Measurements from ENCODE around the gene FGF22.
"Not testable (repeated sequence)": the region's sequence is repeated elsewhere in the genome, so short reads cannot be mapped to it uniquely, and the experiment has no call there.

FGF22 gene

DNA sequence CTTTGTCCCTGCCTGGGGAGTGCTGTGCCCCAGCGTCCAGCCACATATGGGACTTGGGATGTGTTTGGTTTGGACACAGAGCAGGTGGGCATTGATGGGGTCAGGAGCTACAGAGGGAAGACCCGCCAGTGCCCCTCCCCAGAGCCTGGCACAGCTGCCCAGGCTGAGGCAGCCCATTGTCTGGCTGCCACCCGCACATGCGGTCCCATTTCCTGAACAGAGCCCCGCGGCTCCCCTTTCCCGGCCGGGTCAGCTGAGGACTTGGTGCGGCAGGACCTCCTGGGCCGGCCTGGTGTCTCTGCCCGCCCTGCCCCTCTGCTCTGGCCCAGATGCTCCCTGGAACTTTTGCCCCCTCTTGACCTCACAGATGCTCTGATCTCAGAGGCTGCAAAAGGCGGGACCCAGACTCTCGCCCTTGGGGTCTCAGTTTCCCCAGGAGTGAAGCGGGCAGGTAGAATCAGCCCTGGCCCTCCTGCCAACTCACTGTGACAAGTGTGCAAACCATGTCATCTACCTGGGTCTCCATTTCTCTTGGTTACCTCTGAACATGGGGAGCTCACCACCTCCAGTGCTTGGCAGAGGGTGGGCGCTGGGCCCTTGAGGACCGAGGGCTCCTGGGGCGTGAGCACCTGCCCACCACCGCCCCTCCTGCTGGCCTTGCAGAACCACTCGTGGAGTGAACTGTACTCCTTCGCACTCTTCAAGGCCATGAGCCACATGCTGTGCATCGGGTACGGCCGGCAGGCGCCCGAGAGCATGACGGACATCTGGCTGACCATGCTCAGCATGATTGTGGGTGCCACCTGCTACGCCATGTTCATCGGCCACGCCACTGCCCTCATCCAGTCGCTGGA lies 32.2 kb upstream of the FGF22 start:
- DNase-seq: no peak

DNA sequence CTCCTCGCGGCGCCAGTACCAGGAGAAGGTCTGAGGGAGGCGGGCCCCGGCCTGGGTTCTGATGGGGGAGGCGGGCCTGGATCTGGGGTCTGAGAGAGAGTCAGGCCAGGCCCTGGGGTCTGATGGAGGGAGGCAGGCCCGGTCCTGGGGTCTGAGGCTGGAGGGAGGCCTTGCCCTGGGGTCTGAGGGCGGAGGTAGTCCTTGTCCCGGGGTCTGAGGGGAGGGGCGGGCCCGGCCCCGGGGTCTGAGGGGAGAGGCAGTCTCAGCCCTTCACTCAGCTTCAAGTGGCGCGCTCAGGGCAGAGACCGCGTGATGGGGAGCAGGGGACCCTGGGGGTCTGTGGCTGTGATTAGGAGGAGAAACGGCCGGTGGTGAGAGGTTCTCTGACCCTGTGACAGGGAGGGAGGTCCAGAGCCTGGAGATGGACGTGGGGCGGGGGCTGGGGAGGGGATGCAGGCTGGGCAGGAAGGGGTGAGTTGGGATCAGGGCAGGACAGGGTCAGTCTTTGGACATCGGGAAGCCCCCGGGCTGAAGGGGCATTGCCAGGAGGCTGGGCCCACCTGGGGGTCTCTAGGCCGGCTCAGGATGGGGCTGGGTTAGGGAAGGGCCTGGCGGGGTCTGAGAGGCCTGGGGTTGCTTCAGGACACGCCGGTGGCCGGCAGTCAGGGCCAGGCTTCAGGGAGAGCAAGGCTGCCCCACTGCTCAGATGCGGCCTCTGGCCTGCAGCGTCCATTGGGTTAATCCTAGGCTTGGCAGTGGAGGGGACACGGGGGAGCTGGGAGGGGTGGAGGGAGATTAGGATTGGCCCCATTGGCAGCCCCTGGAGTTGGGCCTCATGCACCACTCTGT lies 31.3 kb upstream of the FGF22 start:
- DNase-seq: no peak

- DNase-seq: no peak
Observed at GRCh38 chr19:609004-609346, 30.7 kb upstream of the FGF22 start.

GRCh38 chr19:610071-610800 lies 29.4 kb upstream of the FGF22 start:
- DNase-seq: no peak

GRCh38 chr19:610801-611480 lies 28.7 kb upstream of the FGF22 start:
- peak; percentile 88 for DNase-seq

DNA sequence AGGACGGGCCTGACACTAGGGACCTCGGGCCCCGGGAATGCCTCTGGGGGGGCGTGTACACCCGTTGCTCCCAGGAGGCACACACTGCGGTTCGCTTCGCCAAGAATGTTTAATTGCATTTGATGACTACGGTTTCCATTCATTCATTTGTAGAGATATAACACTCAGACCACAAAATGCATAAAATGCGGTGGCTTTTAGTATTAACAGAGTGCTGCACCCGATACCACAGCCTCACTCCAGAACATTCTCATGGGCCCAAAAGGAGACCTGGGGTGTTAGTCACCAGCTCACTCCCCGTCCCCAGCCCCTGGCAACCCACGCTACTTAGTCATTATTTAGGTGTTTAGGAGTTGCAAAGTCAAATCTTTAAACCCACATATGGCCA lies 28.2 kb upstream of the FGF22 start:
- DNase-seq: peak; percentile 98

DNA sequence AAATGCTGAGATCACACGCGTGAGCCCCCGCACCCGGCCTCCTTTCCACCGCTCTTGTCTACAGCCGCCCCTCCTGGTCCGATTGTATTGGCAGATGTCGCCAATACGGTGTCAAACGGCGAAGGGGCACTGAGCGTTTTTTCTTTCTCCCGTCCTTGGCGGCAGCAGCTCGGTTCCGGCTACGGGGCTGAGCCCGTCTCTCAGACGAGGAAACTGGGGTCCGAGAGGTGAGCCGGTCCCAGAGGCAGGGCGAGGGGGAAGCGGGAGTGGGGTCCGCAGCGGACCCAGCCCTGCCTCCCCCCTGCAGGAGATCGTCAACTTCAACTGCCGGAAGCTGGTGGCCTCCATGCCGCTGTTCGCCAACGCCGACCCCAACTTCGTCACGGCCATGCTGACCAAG lies 26.7 kb upstream of the FGF22 start:
- no peak for DNase-seq

GRCh38 chr19:613732-614567 lies 25.7 kb upstream of the FGF22 start:
- DNase-seq: no peak

DNA sequence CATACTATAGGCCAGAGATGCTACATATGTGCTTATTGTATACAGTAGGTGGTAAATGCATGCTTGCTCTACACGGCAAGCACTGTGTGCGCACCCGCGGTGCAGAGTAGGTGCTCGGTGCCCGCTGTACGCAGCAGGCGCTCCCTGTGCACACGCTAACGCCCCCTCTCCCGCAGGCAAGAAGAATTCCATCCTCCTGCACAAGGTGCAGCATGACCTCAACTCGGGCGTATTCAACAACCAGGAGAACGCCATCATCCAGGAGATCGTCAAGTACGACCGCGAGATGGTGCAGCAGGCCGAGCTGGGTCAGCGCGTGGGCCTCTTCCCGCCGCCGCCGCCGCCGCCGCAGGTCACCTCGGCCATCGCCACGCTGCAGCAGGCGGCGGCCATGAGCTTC lies 24.1 kb upstream of the FGF22 start:
- no peak for DNase-seq

DNA sequence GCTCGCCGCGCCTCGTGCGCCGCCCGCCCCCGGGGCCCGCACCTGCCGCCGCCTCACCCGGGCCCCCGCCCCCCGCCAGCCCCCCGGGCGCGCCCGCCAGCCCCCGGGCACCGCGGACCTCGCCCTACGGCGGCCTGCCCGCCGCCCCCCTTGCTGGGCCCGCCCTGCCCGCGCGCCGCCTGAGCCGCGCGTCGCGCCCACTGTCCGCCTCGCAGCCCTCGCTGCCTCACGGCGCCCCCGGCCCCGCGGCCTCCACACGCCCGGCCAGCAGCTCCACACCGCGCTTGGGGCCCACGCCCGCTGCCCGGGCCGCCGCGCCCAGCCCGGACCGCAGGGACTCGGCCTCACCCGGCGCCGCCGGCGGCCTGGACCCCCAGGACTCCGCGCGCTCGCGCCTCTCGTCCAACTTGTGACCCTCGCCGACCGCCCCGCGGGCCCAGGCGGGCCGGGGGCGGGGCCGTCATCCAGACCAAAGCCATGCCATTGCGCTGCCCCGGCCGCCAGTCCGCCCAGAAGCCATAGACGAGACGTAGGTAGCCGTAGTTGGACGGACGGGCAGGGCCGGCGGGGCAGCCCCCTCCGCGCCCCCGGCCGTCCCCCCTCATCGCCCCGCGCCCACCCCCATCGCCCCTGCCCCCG lies 23.5 kb upstream of the FGF22 start:
- DNase-seq: no peak

GRCh38 chr19:616747-617526 lies 22.7 kb upstream of the FGF22 start:
- DNase-seq: no peak

DNA sequence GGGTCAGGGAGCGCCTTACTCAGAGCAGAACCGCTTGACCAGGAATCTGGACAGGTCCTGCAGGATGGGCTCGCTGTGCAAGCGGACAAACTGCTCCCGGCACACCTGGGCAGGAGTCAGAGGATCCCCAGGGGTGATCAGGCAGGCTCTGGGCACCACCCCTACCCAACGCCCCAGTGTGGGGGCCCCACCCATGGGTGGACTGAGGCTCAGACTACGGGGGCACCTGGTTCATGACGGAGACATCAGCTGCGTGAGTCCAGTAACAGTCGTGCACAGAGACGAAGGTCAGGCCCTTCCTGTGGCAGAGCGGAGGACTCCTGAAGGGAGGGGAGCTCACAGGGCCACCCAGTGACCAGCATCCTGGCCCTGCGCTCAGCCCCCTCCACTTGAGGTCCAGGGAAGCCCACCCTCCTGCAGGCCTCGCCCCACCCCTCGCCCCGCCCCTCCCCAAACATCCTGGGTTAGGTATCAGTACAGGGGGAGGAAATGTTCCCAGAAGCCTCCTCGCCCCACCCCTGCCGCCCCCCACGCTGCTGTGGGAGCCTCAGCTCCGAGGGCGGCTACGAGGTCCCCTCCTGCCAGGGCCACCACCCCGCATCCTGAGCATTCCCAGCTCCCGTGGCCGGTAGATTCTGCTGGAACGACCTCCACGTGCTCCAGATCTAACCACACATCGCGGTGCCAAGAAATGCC lies 22.0 kb upstream of the FGF22 start:
- DNase-seq: no peak

DNA sequence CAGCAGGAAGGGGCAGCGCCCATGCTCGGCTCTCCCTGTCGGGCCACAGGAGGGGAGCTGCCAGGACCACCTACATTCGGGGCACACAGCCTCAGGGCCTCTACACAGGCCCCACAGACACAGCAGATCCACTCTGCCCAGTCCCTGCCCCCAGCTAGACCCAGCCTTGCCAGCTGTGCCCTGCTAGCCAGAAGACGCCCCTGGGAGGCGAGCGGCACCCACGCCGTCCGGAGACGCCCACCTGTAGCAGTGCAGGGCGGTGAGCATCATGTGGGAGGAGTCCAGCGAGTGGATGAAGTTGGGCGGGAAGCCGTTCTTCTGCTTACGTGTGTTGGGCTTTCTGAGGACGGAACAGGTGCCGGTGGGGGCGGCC lies 21.4 kb upstream of the FGF22 start:
- no peak for DNase-seq

DNA sequence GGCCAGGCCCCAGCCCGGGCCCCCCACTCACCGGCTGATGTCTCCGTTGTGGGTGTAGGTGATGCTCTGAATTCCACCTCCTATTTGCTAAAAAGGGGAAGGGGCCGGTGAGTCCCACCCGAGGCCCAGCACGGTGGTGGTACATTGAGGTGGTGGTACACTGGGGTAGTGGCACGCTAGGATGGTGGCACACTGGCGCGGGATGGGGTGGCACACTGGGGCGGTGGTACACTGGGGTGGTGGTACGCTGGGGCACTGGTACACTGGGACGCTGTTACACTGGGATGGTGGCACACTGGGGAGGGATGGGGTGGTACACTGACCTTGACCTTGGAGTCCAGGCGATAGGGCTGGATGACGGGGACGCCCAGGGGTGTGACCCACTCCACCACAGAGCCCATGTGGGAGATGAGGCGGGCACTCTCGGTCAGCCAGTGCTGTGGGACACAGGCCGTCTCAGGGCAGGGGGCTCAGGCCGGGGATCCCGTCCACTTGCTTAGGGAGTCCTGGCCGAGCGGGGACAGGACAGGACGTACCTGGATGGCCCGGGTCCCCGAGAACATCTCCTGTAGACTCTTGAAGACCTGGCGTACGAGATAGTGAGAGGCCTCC lies 20.9 kb upstream of the FGF22 start:
- no peak for DNase-seq

- DNase-seq: no peak
Observed at GRCh38 chr19:619286-620002, 20.2 kb upstream of the FGF22 start.

- no peak for DNase-seq
Observed at GRCh38 chr19:620166-620862, 19.4 kb upstream of the FGF22 start.

DNA sequence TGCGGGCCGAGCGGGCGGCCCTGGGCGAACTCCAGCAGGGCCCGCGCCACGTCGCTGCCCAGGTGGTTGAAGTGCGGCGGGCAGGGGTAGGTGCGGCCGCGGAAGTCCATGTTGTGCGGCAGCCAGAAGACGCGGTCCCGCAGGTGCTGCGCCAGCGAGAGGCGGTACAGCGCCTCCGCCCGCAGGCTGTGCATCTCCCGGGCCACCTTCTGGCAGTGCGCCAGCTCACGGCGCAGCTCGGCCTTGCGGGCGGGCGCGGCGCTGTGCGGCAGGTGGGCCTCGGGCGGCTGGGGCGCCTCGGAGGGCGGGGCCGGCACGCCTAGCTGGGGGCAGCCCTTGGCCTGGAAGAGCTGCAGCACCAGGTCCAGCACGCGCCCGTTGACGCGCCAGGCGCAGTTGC lies 18.5 kb upstream of the FGF22 start:
- not testable (repeated sequence) for DNase-seq

DNA sequence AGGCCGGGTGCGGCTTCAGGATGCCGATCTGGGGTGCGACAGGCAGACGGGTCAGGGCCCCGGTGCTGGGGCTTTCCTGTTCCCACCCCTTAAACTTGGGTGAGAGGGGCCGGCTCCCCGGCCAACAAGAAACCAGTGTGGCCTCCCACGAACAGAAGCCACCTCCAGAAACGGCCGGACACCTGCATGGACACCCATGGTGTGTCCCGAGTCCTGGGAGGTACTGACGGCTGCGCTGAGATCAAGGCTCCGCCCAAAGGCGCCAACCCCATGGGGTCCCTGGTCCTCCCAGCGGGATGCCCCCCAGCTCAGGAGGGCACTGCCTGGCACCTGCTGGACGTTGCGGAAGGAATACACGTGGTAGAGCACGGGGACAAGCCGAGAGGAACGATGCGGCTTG lies 17.9 kb upstream of the FGF22 start:
- no peak for DNase-seq
